ENCODE data around the gene HSPA1L.

HSPA1L gene

GRCh38 chr6:31762878-31763618, 52.0 kb downstream of the HSPA1L start:
- no peak for DNase-seq

GRCh38 chr6:31762356-31762755, 52.7 kb downstream of the HSPA1L start, which contains the start of gene SAPCD1:
SAPCD1 (plus strand) TSS chr6:31762656; CDS start chr6:31763055, 399 bp downstream.
- no peak for DNase-seq

GRCh38 chr6:31761343-31761742, 53.7 kb downstream of the HSPA1L start:
- no peak for DNase-seq

GRCh38 chr6:31760790-31761189, 54.3 kb downstream of the HSPA1L start:
- no peak for DNase-seq
